NT2/D1 (cell line): ENCODE data around the gene PATL2.

ENCODE experiments used
- SUZ12 ChIP-seq: IDR thresholded peaks from 2 replicates; pipeline ENCODE4 v1.6.1; 2011; ENCODE audit not compliant: insufficient read length, insufficient read depth; ENCODE audit errors: extremely low read depth
- YY1 ChIP-seq: IDR thresholded peaks from 2 replicates; pipeline ENCODE4 v1.6.1; 2011; ENCODE audit not compliant: insufficient read length, insufficient read depth
- ZNF274 ChIP-seq: IDR thresholded peaks from 2 replicates; pipeline ENCODE4 v1.6.1; 2011; ENCODE audit warnings: mild to moderate bottlenecking, low read depth, low read length

- no peak for TF ChIP-seq SUZ12
- TF ChIP-seq YY1: no peak
- TF ChIP-seq ZNF274: no peak
These were observed 12.5 kb downstream of the PATL2 start for GRCh38 chr15:44698641-44699040.
